DMS114 treated with DMSO at 0.1 percent for 48 hours (cell line): ENCODE results near the gene F11R.
"Not testable (repeated sequence)": the region's sequence is repeated elsewhere in the genome, so short reads cannot be mapped to it uniquely, and the experiment has no call there.

Experiments used
- DNase-seq: peaks from one replicate; lab custom pipeline; 2025; ENCODE audit not compliant: unreplicated experiment; lab: John Stamatoyannopoulos, UW

Gene F11R

GRCh38 chr1:161044908-161045735 lies 24.2 kb upstream of the F11R start:
- DNase-seq = peak; percentile 62

- DNase-seq = no peak
Measured at GRCh38 chr1:161044535-161044907, 23.6 kb upstream of the F11R start.

GRCh38 chr1:161039546-161039945 lies 18.6 kb upstream of the F11R start:
- no peak for DNase-seq

GRCh38 chr1:161039154-161039545 lies 18.2 kb upstream of the F11R start:
- DNase-seq = no peak

GRCh38 chr1:161038523-161039153 lies 17.7 kb upstream of the F11R start, which contains the start of gene TSTD1:
Gene TSTD1 (minus strand): TSS chr1:161038964. CDS start chr1:161038889, 75 bp downstream.
- DNase-seq = peak; percentile 56

GRCh38 chr1:161037661-161038522 lies 16.9 kb upstream of the F11R start:
- DNase-seq = no peak

GRCh38 chr1:161033751-161034150 lies 12.8 kb upstream of the F11R start:
- DNase-seq = no peak

- no peak for DNase-seq
Measured at GRCh38 chr1:161032409-161032808, 11.5 kb upstream of the F11R start.

- no peak for DNase-seq
Measured at GRCh38 chr1:161031874-161032273, 10.9 kb upstream of the F11R start.

- DNase-seq = not testable (repeated sequence)
Measured at GRCh38 chr1:161029466-161029865, 8.5 kb upstream of the F11R start.

GRCh38 chr1:161026954-161027353 lies 6.0 kb upstream of the F11R start:
- DNase-seq = not testable (repeated sequence)

- DNase-seq = not testable (repeated sequence)
Measured at GRCh38 chr1:161022432-161022831, 1.5 kb upstream of the F11R start.

- DNase-seq = no peak
Measured at GRCh38 chr1:161021970-161022353, 1.0 kb upstream of the F11R start.

GRCh38 chr1:161021165-161021969 lies 415 bp upstream of the F11R start:
- DNase-seq = peak; percentile 93

- DNase-seq = no peak
Measured at GRCh38 chr1:161019751-161020495, 1.0 kb downstream of the F11R start.

- DNase-seq = not testable (repeated sequence)
Measured at GRCh38 chr1:161019111-161019660, 1.8 kb downstream of the F11R start.

- DNase-seq = no peak
Measured at GRCh38 chr1:161018631-161018930, 2.4 kb downstream of the F11R start.

- no peak for DNase-seq
Measured at GRCh38 chr1:161017756-161018630, 3.0 kb downstream of the F11R start.

GRCh38 chr1:161017181-161017580 lies 3.8 kb downstream of the F11R start:
- DNase-seq = not testable (repeated sequence)
